Measurements from ENCODE around the gene ZNF677.
"Not testable (repeated sequence)": the region's sequence is repeated elsewhere in the genome, so short reads cannot be mapped to it uniquely, and the experiment has no call there.

ZNF677 gene

DNA sequence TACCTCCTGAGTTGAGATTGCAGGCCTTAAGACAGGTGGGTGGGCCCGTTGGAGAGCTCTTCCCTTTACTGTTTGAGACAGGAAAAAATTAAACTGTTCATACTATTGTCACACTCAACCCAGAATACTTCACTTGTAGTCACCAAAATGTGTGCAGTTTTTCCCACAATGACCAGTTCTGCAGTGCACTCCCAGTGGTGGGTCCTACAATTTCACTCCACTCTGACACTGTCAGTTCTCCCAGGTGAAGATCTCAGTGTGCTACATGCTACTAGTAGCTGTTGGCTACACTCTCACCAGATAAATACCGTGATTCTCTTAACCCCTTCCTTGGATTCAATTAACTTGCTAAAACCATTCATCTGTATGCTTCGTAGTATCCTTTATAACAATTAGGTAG lies 64.4 kb downstream of the ZNF677 start:
- no peaks in the 10 kb centered on the region for H3K36me3 ChIP-seq (ENCODE audit: control insufficient read depth in 2 of 2, insufficient read depth in 1 of 2, low read length in 2 of 2)
- no peaks in the 10 kb centered on the region for H3K4me1 ChIP-seq (ENCODE audit: control insufficient read depth, insufficient read depth, low read length)
- ChIA-PET CTCF (interaction anchor here (0.6 to 0.7 kb wide), 3 partner anchors 14 to 1000 kb away, joined by 3 read pairs; no protein-coding TSS in a partner anchor), POLR2A (no interaction called here)
- H3K9me3 ChIP-seq (ENCODE audit: control insufficient read depth, insufficient read depth, low read depth, low read length): no peaks in the 10 kb centered on the region
- no peak overlapping the region for H3K27ac ChIP-seq (ENCODE audit: extremely low read depth, low read depth, low read length)
- TF ChIP-seq ZNF121 (tag by site-specific recombination; IDR thresholded peaks at IDR 0.05) (no peak), ZNF843 (tag by site-specific recombination; IDR thresholded peaks at IDR 0.05) (no peak), ZNF677 (tag by site-specific recombination; IDR thresholded peaks at IDR 0.05) (no peak), ZNF341 (tag by site-specific recombination; IDR thresholded peaks at IDR 0.05; ENCODE audit: low read depth) (no peak), MYNN (tag by site-specific recombination; IDR thresholded peaks at IDR 0.05; ENCODE audit: borderline replicate concordance) (no peak), TCF7L2 (IDR thresholded peaks at IDR 0.05; ENCODE audit: borderline replicate concordance, low read depth, low read length) (no peak), ZNF202 (tag by site-specific recombination; IDR thresholded peaks at IDR 0.05; ENCODE audit: borderline replicate concordance) (no peak), ZNF416 (tag by site-specific recombination; IDR thresholded peaks at IDR 0.05) (no peak), ZNF311 (tag by site-specific recombination; IDR thresholded peaks at IDR 0.05; ENCODE audit: borderline replicate concordance) (no peak), ZFP37 (tag by site-specific recombination; IDR thresholded peaks at IDR 0.05) (no peak), KLF1 (tag by site-specific recombination; IDR thresholded peaks at IDR 0.05) (no peak), ZNF146 (tag by site-specific recombination; IDR thresholded peaks at IDR 0.05) (no peak), ZNF571 (tag by site-specific recombination; IDR thresholded peaks at IDR 0.05) (no peak), ZNF501 (tag by site-specific recombination; IDR thresholded peaks at IDR 0.05) (no peak)
- TF ChIP-seq, protein P1, sequence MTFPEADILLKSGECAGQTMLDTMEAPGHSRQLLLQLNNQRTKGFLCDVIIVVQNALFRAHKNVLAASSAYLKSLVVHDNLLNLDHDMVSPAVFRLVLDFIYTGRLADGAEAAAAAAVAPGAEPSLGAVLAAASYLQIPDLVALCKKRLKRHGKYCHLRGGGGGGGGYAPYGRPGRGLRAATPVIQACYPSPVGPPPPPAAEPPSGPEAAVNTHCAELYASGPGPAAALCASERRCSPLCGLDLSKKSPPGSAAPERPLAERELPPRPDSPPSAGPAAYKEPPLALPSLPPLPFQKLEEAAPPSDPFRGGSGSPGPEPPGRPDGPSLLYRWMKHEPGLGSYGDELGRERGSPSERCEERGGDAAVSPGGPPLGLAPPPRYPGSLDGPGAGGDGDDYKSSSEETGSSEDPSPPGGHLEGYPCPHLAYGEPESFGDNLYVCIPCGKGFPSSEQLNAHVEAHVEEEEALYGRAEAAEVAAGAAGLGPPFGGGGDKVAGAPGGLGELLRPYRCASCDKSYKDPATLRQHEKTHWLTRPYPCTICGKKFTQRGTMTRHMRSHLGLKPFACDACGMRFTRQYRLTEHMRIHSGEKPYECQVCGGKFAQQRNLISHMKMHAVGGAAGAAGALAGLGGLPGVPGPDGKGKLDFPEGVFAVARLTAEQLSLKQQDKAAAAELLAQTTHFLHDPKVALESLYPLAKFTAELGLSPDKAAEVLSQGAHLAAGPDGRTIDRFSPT (tag by site-specific recombination; IDR thresholded peaks at IDR 0.05): no peak
- no peak overlapping the region for H3K4me3 ChIP-seq (ENCODE audit: low read depth, low read length)

DNA sequence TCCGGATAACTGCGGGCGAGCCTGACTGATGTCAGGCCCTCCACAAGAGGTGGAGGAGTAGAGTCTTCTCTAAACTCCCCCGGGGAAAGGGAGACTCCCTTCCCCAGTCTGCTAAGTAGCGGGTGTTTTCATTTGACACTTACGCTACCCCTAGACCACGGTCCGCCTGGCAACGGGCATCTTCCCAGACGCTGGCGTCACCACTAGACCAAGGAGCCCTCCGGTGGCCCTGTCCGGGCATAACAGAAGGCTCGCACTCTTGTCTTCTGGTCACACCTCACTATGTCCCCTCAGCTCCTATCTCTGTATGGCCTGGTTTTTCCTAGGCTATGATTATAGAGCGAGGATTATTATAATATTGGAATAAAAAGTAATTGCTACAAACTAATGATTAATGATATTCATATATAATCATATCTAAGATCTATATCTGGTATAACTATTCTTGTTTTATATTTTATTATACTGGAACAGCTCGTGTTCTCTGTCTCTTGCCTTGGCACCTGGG lies 64.9 kb downstream of the ZNF677 start:
- H3K4me3 ChIP-seq (ENCODE audit: low read depth, low read length); H3K36me3 ChIP-seq (ENCODE audit: control insufficient read depth in 2 of 2, insufficient read depth in 1 of 2, low read length in 2 of 2); H3K9me3 ChIP-seq (ENCODE audit: control insufficient read depth, insufficient read depth, low read depth, low read length); POLR2A ChIA-PET; H3K27ac ChIP-seq (ENCODE audit: extremely low read depth, low read depth, low read length); H3K4me1 ChIP-seq (ENCODE audit: control insufficient read depth, insufficient read depth, low read length): not testable (repeated sequence)
- CTCF ChIA-PET: interaction anchor here (0.6 to 0.7 kb wide), 2 partner anchors 14 to 269 kb away, joined by 3 read pairs; no protein-coding TSS in a partner anchor

Measured in HEK293 (cell line).